ENCODE measurements around the gene KANSL1L.
A peak's percentile ranks its signal among the peaks of the same experiment; 100 is the strongest.

The KANSL1L gene

GRCh38 chr2:210002158-210003157, 168.8 kb downstream of the KANSL1L start, which contains the start of gene RPE:
Gene RPE (plus strand): TSS chr2:210002638. CDS start chr2:210002662, 24 bp downstream.
- no peak for TF ChIP-seq CTCF (IDR thresholded peaks at IDR 0.05)
- peak within 1 kb of the TSS; percentile 89 for H3K4me3 ChIP-seq
- peak within 1 kb of the TSS; percentile 49 to 77 for H3K27ac ChIP-seq
- peak; percentile 98 for DNase-seq (ENCODE audit: low spot score)

- Histone ChIP-seq H3K27ac (no peak overlapping the region), H3K4me3 (no peak overlapping the region)
- DNase-seq (ENCODE audit: low spot score), result no peak
- no peak for TF ChIP-seq CTCF (IDR thresholded peaks at IDR 0.05)
Measured at GRCh38 chr2:210000464-210001324, 170.5 kb downstream of the KANSL1L start.

GRCh38 chr2:209998596-209998995, 172.6 kb downstream of the KANSL1L start:
- TF ChIP-seq CTCF (IDR thresholded peaks at IDR 0.05), result no peak
- Histone ChIP-seq H3K4me3 (no peak overlapping the region), H3K27ac (no peak overlapping the region)
- no peak for DNase-seq (ENCODE audit: low spot score)

- no peak for DNase-seq (ENCODE audit: low spot score)
- Histone ChIP-seq H3K4me3 (no peak overlapping the region), H3K27ac (no peak overlapping the region)
- no peak for TF ChIP-seq CTCF (IDR thresholded peaks at IDR 0.05)
Measured at GRCh38 chr2:209993968-209994367, 177.2 kb downstream of the KANSL1L start.

GRCh38 chr2:209990838-209991237, 180.4 kb downstream of the KANSL1L start:
- H3K27ac ChIP-seq, result no peak overlapping the region
- TF ChIP-seq CTCF (IDR thresholded peaks at IDR 0.05), result no peak
- H3K4me3 ChIP-seq, result no peak overlapping the region
- DNase-seq (ENCODE audit: low spot score), result no peak

- H3K4me3 ChIP-seq, result no peak overlapping the region
- H3K27ac ChIP-seq, result no peak overlapping the region
- no peak for TF ChIP-seq CTCF (IDR thresholded peaks at IDR 0.05)
- DNase-seq (ENCODE audit: low spot score), result no peak
Measured at GRCh38 chr2:209988010-209988409, 183.2 kb downstream of the KANSL1L start.
